HG03108 (cell line): Measurements from ENCODE around the gene BIK.

Experiments used
- ATAC-seq: cut with Tn5 transposase; IDR thresholded peaks from one replicate; pipeline ENCODE4 v1.9.1; 2021; ENCODE audit warnings: moderate library complexity; ENCODE audit not compliant: unreplicated experiment

The BIK gene

DNA sequence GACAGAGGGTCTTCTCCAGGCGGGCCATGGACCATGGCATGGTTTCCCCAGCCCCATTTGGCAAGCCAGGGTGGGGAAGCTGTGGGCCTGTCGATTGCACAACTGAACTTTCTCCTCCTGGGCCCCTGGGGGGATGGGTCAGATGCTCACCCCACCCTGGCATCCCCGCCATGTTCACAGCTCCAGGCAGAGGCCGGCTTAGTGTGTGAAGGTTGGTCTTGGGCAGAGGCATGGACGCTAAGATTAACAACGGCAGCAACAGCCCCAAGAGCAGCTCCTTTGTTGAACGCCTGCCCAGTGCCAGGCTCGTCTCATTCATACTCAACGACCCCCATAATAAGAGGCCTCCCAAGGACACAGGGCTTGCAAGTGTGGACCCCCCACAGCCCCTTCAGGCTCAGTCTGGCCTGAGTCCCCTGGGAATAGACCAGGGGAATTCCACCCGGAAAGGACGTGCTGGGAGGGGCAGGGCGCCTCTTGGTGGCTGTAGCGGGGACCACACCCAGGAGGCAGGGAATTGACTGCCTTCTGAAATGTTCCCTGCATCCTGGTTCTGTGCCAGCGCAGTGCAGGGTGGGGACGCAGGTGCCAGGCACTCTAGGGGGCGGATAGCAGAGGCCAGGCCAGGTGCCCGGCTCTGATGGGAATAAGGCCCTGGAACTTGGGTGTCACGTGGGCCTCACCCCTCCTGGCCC is 49.1 kb downstream of the BIK start:
- no peak for ATAC-seq

DNA sequence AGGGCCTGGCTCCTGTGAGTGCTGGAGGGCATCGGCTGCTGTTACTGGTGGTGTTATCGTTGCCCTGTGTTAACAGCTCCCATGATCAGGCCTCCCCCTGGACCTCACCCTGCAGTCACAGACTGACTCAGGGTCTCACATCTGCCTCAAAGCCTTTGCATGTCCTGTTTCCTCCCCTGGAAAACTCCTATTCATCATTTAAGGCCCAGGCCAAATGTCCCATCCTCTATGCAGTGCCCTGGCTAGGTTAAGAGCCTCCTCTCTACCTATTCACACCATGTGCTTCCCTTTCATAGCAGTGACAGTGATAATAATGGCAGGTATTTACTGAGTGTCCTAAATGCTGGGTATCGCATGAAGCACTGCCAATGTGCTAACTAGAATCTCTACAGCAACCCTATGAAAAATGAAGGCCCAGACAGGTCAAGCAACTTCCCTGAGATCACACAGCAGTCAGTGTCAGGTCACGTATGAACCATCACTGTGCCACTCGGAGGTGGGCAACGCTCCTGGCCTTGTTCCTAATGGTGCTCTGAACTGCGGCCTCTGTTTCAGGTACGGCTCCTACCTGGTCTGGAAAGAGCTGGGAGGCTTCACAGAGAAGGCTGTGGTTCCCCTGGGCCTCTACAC is 50.1 kb downstream of the BIK start:
- ATAC-seq: no peak

DNA sequence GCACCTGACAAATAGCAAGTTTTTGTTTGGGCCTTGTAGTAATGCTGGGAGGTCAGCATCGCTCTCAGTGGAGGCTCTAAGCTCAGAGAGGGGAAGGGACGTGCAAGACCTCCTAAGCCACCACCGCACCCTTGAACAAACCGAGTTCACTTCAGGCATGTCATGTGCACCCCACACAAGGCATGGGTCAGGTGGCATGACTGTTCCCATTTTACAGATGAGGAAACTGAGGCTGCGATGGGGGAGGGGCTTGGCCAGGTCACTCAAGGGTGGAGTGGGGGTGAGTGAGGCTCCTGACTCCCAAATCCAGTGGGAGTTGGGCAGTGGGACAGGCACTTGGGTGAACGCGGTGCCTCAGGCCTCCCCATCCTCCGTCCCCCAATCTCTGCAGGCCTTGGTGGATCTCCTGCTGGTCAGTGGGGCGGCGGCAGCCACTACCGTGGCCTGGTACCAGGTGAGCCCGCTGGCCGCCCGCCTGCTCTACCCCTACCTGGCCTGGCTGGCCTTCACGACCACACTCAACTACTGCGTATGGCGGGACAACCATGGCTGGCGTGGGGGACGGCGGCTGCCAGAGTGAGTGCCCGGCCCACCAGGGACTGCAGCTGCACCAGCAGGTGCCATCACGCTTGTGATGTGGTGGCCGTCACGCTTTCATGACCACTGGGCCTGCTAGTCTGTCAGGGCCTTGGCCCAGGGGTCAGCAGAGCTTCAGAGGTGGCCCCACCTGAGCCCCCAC is 52.0 kb downstream of the BIK start:
- no peak for ATAC-seq

DNA sequence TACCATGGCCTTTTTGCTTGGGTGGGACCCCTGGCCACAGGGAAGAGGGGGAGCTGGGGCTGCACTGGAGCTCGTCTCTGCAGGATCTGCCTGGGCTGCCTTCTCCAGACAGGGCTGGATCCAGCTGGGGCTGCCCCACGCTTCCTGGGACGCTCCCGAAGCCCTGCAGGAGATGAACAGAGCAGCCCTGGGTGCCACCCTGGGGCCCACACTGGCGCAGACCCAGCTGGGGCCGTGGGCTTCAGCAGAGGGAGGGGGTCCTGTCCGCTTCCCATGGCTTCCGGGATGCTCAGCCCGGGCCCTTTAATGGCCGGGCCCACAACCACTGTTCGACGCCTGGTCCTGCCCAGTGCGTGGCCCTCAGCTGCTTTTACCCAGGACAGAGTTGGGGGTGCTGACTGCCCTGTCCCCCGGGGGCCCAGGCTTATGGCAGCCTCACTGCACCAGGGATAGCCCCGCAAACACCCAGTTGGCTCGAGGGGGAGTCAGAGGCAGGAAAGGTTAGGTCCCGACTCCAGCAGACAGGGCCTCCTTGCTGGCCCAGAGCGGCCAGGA is 52.8 kb downstream of the BIK start:
- no peak for ATAC-seq

DNA sequence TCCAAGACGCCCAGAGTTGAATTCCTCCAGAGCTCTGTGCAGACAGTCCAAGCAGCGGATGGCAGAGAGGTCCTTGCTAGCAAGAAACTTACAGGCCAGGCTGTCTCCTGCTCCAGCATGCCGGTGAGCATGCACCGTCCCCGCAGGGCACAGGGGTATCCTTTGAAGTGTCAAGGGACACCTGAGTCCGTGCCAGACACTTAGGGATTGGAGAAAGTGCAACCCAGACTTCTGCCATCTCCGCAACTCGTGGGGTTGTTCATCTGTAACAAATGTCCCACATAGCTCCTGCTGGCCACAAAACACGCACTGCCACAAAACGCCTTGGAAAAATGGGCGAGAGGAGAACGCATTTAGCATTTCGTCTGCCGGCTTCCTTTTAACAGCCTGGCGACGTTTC is 54.1 kb downstream of the BIK start:
- ATAC-seq: no peak

DNA sequence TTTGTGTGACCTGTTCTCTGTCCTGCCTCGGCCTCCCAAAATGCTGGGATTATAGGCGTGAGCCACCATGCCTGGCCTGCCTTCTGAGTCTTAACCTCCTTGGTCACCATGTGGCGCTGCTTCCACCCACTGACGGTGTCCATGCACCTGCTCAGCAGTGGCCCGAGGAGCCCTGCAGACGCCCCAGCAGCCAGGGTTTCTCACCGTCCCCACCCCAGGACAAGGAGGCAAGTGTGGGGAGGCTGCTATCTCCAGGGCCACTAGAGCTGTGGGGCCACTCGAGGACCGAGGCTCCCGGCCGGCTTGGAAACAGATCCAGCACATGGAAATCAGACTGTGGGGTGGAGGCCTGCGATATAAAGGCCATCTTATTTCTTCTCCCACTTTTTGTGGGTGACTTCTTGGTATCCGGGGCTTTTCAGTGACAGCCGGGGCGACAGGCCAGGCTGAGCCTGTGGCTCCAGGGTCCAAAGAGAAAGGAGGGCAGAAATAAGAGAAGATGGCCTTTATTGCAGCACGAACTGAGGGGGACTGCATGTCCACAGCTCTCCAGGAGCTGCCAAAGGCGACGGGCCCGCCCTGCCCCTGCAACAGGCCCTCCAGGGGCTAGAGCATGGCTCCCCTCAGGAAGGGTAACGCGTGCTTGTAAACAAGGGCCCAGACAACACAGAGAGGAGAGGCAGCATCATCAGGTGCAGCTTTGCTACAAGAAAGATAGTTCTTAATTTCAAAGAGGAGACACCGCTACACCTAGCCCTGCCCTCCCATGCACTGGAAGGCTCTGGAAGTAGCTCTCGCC is 55.8 kb downstream of the BIK start:
- no peak for ATAC-seq

DNA sequence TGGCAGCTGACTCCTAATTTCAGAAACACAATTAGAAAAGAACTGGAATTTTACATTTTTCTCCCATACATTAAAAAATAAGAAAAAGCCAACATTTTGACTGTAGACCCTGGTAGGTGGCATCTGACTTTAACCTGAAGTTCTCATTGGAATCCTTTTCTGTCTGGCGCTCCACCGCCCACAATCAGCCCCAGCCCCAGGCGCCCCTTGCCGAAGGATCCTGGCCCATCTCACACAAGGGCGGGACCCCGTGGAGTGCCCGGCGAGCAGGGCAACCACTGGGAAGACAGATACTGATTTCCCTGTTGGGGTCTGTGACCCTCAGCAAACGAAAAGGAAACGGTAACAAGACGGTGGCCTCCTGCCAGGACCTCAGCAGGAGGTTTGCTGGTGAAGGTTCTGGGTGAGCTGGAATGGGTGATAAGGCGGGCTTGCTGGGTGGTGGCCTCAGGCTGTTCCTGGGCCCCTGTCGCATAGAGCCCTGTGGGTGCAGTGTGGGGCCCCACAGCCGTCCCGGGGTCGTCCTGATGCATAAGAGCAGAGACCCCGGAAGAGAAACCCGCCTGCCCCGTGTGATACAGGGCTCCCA is 56.5 kb downstream of the BIK start:
- no peak for ATAC-seq

DNA sequence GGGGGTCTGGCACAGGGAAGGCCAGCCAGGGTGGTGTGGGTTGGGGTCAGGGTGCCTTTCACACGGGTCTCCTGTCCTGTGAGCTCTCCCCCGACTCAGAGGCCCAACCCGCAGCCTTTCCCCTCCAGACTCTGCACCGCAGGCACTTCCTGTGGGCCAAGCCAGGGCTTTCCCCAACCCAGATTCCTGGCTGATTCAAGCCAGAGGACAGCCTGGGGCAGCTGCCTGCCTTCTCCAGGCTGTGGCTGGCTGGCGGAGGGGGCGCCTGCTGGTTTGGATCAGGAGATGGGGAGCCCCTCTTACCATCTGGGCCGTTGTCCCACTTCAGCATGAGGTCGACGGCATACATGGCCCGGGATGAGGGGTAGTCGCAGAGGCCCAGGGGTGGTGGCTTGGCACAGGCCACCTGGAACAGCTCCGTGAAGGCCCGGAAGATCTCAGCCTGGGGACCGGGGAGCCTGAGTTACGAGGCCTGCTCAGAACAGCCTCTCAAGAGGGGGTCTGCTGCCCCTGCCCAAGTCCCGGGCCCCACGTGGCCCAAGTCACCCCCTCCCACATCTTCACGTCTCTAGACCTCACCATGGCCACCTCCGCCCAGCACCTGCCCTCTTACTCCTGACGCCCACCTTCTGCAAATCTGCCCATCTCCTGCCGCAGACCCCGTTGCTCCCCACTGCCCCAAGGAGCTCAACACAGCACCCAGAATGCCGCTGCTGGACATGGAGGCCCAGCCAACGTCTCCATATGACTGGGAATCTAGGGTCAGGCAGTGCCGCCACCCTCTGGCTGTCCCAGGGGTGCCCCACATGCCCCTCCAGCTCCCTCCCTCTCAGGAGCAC is 58.1 kb downstream of the BIK start:
- ATAC-seq: no peak

DNA sequence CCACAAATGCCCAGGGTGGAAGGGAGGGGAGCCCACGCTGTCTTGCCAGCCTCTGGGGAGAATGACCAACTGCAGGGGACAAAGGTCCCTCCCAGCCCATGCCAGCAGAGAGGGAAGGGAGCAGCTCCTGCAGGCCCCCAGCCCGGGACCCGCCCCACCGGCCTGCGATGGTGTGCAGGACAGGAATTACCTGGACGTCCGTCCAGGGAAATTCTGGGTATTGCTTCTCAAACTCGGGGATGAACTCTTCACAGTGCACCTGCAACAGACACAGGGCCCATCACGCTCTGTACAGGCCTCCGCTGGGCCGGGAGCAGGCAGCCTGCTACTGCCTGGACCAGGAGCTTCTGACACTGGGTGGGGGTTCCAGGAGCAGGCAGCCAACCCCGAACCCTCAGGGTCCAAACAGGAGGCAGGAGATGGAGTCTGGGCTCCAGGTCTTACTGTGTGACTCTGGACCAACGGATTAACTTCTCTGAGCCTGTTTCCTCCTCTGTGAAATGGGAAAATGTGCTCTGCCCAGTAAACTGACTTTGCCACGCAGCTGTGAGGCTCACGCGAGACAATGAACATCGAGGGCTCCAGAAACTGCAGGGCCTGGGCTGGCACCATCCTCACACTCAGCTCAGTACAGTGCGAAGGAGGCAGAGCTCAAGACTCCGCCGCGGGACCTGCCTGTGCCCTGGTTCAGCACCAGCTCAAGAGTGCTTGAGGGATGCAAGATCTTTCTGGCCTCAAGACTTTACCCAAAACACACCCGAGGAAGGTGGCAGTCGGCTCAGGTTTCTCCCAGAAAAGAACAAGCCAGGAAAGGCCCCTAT is 59.0 kb downstream of the BIK start:
- ATAC-seq: no peak

DNA sequence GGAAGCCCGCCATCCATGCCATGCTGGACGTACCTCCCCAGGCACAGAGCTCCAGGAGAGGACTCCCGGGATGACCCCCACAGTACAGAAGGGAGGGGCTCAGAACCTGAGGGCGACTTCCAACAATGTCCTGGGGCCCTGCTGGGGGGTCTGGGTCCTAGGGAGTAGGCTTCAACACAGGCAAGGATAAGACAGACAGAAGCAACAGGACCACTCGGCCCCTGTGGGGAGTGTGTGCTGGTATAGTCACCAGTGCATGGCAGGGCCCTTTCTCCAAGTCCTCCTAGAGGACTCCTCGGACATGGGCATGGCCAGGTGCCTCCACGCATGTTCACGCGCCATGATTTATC is 59.6 kb downstream of the BIK start:
- no peak for ATAC-seq

DNA sequence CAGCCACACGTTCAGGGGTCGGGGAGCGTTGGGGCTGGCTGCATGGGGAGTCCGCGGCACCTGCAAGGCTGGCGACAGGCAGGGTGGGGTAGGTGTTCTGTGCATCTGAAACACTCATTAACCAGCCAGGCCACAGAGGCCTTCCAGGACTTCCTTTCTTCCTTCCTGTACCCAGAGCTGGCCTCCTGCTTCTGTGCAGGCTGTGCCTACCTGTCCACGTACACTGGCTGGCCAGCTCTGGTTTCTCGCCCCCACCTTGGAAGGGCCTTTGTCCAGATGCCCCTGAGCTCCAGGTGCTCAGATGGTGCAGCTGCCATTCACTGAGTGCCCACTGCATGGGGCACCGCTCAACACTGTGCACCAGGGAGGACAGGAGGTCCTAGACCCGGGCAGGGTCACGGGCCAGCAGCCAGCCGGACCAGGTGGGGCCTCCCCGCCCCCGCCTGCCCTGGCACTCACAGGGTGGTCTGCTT is 60.5 kb downstream of the BIK start:
- no peak for ATAC-seq

DNA sequence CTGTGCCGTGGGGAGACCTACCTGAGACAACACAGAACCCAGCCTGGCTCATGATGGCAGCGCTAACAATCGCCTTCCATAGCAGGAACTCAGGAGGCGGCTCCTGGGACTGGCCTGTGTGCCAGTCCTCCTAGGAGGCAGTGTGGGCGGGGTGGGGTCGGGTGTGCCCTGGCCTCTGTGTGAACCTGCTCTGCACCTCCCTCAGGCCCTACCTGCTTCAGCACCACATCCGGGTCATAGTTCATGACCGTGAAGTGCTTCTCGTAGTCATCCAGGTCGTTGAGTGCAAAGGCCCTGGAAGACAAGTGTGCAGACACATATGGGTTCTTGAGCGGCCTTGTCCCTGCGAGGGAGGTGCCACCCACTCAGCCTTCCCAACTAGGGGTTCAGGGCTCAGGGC is 61.1 kb downstream of the BIK start:
- no peak for ATAC-seq

DNA sequence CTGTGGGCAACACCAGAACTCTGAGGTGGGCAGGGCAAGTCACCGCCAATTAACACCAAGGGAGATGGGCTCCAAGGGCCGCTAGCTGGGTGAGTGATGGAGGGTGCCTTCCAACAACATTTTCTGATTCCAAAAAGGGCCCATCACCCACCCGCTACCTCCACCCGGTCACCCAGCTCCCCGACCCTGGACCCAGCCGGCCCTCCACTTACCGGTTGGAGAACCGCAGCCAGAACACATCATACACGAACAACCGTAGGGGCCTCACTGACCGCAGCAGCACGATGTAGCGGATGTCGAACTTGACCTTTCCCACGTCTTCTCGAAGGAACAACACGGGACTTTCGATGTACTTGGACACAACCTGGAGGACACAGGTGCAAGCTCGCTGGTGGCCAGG is 61.6 kb downstream of the BIK start:
- no peak for ATAC-seq

DNA sequence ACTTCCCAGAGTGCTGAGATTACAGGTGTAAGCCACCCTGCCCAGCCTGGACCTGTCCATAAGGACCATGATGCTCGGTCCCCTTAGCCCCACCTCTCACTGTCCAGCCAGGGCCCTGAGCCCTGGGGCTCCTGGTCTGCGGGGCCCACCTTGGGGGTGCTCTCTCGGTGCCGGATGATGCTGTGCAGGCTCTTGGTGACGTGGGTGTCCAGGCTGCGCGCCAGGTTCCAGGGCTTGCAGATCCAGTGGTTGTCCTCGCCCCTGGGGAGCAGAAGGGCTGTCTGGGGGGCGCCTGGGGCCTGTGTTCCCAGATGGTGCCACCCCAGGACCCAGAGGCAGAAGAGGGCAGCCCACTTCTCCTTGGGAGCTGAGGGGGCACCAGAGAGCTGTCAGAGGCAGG is 63.0 kb downstream of the BIK start:
- ATAC-seq: no peak

DNA sequence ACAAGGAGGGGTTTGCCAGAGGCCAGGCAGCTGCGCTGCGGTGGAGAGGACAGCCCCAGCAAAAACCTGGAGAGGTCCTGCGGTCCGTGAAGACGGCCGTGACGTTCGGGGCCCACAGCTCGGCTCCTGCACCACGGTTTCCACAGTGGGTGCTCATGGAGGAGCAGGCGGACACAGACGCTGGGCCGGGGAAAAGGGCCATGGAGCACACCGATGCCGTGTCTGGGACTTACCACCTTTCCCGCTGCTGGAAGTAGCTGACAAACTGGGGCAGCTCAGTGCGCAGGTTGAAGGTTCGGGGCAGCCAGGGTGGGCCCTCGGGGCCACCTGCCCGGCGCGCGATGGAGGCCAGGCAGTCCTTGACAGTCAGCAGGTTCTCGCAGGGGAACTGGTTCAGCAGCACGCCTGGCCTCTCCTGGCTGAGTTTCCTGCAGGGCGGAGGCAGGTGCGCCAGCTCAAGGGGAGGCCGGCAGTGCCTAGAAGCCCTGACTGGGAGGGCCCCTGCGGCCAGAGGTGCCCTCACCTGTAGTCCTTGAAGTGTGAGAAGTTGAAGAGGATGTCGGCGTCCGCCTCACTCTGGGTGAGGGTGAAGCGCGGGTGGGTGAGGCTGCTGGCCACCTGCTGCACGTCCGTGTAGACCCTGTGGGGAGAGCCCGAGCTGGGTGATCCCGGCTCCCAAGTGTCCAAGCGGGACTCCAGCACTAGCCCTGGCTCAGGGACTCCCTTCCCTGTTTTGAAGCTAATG is 63.6 kb downstream of the BIK start:
- ATAC-seq: no peak

DNA sequence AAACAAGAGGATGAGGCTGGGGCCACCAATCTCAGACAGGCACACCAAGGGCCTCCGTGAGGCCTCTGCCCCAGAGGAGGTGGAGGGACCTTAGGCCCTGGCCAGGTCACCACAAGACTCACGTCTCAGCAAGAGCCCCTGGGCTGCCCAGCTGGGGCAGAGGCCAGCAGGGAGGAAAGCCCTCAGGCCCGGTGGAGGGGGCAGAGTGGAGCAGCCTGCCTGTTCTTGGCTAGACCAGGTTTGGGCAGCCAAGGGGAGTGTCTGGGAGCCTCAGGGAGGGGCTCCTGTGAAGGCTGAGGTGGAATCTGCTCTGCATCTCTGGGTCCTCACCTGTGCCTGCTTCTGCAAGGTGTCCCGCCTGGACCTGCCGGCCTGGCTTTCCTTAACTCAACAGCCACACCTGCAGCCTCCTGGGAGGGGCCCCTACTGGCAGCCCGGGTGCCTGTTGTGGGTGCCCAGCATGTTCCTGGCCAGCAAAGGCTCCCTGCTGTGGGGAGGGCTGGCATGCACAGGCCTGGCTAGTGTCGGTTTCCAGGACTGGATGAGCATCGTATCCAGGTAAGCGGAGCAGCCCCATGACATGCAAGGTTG is 64.5 kb downstream of the BIK start:
- no peak for ATAC-seq

DNA sequence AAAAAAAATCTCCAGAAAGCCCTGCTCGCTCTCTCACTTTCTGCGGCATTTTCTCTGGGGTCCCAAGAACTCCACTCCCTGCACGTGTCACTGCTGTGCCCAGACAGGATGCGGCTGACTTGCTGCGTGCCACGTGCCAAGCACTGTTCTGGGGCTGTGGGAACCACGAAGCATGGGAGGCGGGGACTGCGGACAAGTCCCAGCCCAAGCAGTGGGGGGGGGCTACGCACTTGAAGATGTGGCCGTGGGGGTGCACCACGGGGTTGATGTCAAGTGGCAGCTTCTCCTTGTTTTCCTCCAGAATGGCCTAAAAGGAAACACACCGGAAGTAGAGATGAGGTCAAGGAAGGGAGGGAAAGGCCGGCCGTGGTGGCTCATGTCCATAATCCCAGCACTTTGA is 65.5 kb downstream of the BIK start:
- ATAC-seq: no peak

DNA sequence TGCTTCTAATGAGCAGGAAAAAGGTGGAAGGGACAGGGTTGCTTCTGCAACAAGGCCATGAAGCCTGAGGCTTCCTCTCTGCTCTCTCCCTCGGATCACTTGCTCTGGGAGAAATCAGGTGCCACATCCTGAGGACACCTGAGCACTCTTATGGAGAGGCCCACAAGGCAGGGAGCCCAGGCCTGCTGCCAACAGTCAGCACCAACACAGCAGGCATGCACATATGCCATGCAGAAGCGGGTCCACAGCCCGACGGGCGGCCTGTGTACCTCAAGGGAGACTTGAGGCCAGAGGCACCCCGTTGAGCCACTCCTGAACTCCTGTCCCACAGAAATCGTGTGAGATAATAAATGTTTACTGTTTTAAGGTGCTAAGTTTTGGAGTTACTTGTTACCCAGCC is 66.9 kb downstream of the BIK start:
- ATAC-seq: no peak
